Measurements from ENCODE around the gene GALNT16. TPM values are rescaled to one million over a fixed set of nuclear protein-coding genes. Genes with fewer than 3 reads are reported as not detected.

The GALNT16 gene
- total and polyA plus RNA-seq, 2 donors (not counting 3 experiments of a cell fraction or from before 2014, with no cell fraction given): 0.39 to 0.49 TPM

DNA sequence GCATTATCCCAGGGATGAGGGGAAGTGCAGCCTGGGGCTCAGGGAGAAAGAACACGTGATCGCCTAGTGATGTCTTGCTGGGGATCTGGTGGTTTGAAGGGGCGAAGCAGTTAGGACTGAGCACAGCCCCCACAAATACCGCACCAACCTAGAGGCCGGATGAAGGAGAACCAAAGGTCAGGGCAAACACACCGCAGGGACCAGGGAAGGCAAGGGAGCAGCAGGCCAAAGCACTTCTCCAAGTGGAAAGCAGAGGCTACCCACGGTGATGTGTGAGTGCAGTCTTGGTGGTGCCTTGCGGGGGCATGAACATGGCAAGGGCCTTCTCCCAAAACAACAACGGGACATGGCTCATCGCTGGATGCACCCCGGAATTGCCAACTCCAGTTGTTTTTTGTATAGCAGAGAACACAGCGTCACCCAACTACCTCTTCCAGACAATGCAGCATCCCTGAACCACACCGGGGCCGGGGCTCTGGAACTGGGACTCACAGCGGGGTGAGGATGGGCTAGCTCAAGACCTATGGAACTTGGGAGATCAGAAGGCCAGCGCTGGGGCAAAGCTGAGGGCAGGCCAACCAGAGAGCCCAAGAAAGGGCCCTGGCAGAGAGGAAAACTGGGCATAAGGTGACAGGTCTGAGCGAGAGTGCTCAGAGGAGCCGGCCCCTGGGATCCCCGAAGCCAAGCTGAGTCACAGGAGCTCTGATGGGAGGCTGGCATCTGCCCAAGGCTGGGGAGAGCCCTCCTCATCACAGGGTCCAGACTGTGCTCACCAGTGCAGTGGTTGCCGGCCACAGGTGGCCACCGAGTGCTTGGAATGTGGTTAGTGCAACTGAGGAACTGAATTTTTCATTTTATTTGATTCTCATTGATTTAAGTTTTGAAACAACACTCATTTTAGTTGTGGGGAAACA is 11.1 kb downstream of the GALNT16 start:
- Histone ChIP-seq H4K20me1 (replicated peaks; ENCODE audit: control insufficient read depth, extremely low read depth, insufficient read depth, low read length) (no peaks in the 10 kb centered on the region), H3K36me3 (ENCODE audit: control insufficient read depth in 2 of 2, extremely low read depth in 1 of 2, insufficient read depth in 2 of 2, low read length in 2 of 2) (no peaks in the 10 kb centered on the region), H3K4me1 (ENCODE audit: control insufficient read depth, extremely low read depth, insufficient read depth, low read length) (peaks cover 8% of the 10 kb centered on the region), H2AFZ (ENCODE audit: low read depth, low read length) (no peak overlapping the region), H3K27me3 (ENCODE audit: control insufficient read depth in 2 of 2, insufficient read depth in 2 of 2, low read length in 2 of 2) (peaks cover 13 to 20% of the 10 kb centered on the region in 2 experiments), H3K9ac (replicated peaks; ENCODE audit: extremely low read depth, insufficient read depth, low read length) (no peak overlapping the region), H3K27ac (ENCODE audit: insufficient read depth, low read depth, low read length) (no peak overlapping the region), H3K9me1 (replicated peaks; ENCODE audit: control insufficient read depth, extremely low read depth, insufficient read depth, low read length) (no peaks in the 10 kb centered on the region), H3K9me3 (replicated peaks; ENCODE audit: control insufficient read depth, insufficient read depth, low read length) (no peaks in the 10 kb centered on the region), H3K4me2 (ENCODE audit: insufficient read depth, low read length) (no peak overlapping the region), H3K79me2 (ENCODE audit: control insufficient read depth, insufficient read depth, low read length) (no peaks in the 10 kb centered on the region), H3K4me3 (replicated peaks in 1 of 3; ENCODE audit: insufficient read depth in 1 of 3, low read depth in 1 of 3, low read length in 3 of 3) (no peak overlapping the region)
- TF ChIP-seq, protein P1, sequence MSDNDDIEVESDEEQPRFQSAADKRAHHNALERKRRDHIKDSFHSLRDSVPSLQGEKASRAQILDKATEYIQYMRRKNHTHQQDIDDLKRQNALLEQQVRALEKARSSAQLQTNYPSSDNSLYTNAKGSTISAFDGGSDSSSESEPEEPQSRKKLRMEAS (IDR thresholded peaks at IDR 0.05; ENCODE audit: insufficient read depth, insufficient read length): no peak
- TF ChIP-seq POLR2A (IDR thresholded peaks at IDR 0.05; ENCODE audit: low read depth, low read length) (no peak), JUN (IDR thresholded peaks at IDR 0.05; ENCODE audit: borderline replicate concordance, insufficient read depth, insufficient read length, low read depth) (no peak), FOS (IDR thresholded peaks at IDR 0.05; ENCODE audit: borderline replicate concordance, insufficient read depth, low read length) (no peak), GATA2 (IDR thresholded peaks at IDR 0.05; ENCODE audit: insufficient read depth, insufficient read length, low read depth, low read length) (no peak), MYC (IDR thresholded peaks at IDR 0.05; ENCODE audit: low read depth, low read length) (no peak), EZH2 (IDR thresholded peaks at IDR 0.05; ENCODE audit: borderline replicate concordance, low read depth, low read length, severe bottlenecking) (no peak)
- FAIRE-seq: no peak
- intact Hi-C loops (cut with micrococcal nuclease): no loop called here
- BruUV-seq (replicated peaks): no TSS peak
- POLR2A ChIA-PET: no interaction called here
- CTCF ChIA-PET: interaction anchor here (1.0 kb wide), 1 partner anchor 10 kb away, joined by 4 read pairs; no protein-coding TSS in a partner anchor
- DNase-seq (ENCODE audit: low read depth, low spot score): no peak
- dilution Hi-C loops (cut with MboI; ENCODE audit: extremely low pct_ligation_motif_present, low sequenced_read_pairs): no loop called here

All from endothelial cell of umbilical vein (primary cell).